Thoracic aorta (tissue), 2 donors: ENCODE measurements around the gene TSGA10IP. TPM values are rescaled to one million over a fixed set of nuclear protein-coding genes. Genes with fewer than 3 reads are reported as not detected.
A peak's percentile ranks its signal among the peaks of the same experiment; 100 is the strongest.

Source experiments
- ATAC-seq: fragments of 150-250 bp; one replicate; pipeline ENCODE4 v1.8.0; 2017; ENCODE audit warnings: low read depth; ENCODE audit not compliant: insufficient number of reproducible peaks, low FRiP score
- DNase-seq: peaks from one replicate; pipeline ENCODE4 v3.0.0-alpha.2; 2020; ENCODE audit warnings: low spot score
- H3K27ac ChIP-seq, 2 donors: fragments of 200-600 bp; sonication (generic); 1 replicate in 1 of 2; 2 replicates in 1 of 2; pipeline ENCODE4 v1.5.1; 2016; ENCODE audit warnings: mild to moderate bottlenecking in 2 of 2, moderate library complexity in 2 of 2
- H3K27me3 ChIP-seq: fragments of 200-600 bp; sonication (generic); replicated peaks from 2 replicates; pipeline ENCODE4 v1.6.0; 2016; ENCODE audit warnings: mild to moderate bottlenecking; ENCODE audit not compliant: insufficient read depth
- H3K36me3 ChIP-seq: fragments of 200-600 bp; sonication (generic); one replicate; pipeline ENCODE4 v1.5.1; 2016
- H3K4me1 ChIP-seq, 2 donors: fragments of 200-600 bp; sonication (generic); 1 replicate in 1 of 2; 2 replicates in 1 of 2; pipeline versions ENCODE4 v1.5.1 to v1.6.0; 2016; ENCODE audit warnings: low read depth in 2 of 2, mild to moderate bottlenecking in 1 of 2; ENCODE audit not compliant: control insufficient read depth in 1 of 2
- H3K4me3 ChIP-seq: fragments of 200-600 bp; sonication (generic); 2 replicates; pipeline ENCODE4 v1.5.1; 2016; ENCODE audit warnings: mild to moderate bottlenecking
- H3K9me3 ChIP-seq: fragments of 200-600 bp; sonication (generic); 2 replicates; pipeline ENCODE4 v1.5.1; 2016
- total RNA-seq, 2 donors: library from RNA; depleted of rRNA; stranded (reverse); fragments of >200 nt; gene quantifications; one replicate each; pipeline versions ENCODE4 v1.1.0 to v1.2.3, GENCODE V29; 2016
- TF ChIP-seq, protein P1 (sequence below): fragments of 200-600 bp; sonication (generic); IDR thresholded peaks from one replicate; pipeline ENCODE4 v1.5.1; 2019; ENCODE audit warnings: antibody characterized with exemption

TSGA10IP gene
- total RNA-seq, 2 donors from 2014 or later, result not detected

- Histone ChIP-seq H3K27me3 (no peaks in the 10 kb centered on the region), H3K9me3 (no peaks in the 10 kb centered on the region), H3K27ac (peak overlapping the region in 1 of 2 donors; percentile 14), H3K4me1 (peaks cover 0 to 11% of the 10 kb centered on the region in 2 donors), H3K4me3 (no peak overlapping the region), H3K36me3 (no peaks in the 10 kb centered on the region)
- TF ChIP-seq, protein P1, sequence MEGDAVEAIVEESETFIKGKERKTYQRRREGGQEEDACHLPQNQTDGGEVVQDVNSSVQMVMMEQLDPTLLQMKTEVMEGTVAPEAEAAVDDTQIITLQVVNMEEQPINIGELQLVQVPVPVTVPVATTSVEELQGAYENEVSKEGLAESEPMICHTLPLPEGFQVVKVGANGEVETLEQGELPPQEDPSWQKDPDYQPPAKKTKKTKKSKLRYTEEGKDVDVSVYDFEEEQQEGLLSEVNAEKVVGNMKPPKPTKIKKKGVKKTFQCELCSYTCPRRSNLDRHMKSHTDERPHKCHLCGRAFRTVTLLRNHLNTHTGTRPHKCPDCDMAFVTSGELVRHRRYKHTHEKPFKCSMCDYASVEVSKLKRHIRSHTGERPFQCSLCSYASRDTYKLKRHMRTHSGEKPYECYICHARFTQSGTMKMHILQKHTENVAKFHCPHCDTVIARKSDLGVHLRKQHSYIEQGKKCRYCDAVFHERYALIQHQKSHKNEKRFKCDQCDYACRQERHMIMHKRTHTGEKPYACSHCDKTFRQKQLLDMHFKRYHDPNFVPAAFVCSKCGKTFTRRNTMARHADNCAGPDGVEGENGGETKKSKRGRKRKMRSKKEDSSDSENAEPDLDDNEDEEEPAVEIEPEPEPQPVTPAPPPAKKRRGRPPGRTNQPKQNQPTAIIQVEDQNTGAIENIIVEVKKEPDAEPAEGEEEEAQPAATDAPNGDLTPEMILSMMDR, result peak; percentile 87
- DNase-seq, result peak; percentile 83
- peak; percentile 94 for ATAC-seq
These were observed 43.7 kb downstream of the TSGA10IP start for GRCh38 chr11:65988791-65989592.

DNA sequence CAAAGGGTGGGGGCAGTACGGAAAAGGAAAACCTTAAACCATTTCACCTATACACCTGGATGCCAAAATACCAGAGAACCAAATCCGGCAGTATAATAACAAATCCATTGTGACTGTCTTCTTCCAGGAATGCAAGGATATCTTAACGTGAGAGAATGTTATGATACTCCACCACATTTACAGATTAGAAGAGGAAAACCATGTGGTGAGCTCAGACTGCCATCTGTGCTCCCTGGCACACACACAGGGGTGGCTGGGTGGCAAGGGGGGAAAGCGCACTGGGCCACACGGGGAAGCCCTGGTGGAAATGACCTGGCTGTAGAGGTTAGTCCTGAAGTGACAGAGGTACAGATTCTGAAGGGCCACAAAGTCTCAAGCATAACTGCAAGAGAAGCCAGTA is 46.8 kb downstream of the TSGA10IP start:
- ATAC-seq, result no peak
- no peak for DNase-seq
- Histone ChIP-seq H3K36me3 (peaks cover 11% of the 10 kb centered on the region), H3K4me3 (no peak overlapping the region), H3K27ac (no peak overlapping the region), H3K9me3 (no peaks in the 10 kb centered on the region), H3K27me3 (no peaks in the 10 kb centered on the region), H3K4me1 (no peaks in the 10 kb centered on the region)
- TF ChIP-seq, protein P1, result no peak

DNA sequence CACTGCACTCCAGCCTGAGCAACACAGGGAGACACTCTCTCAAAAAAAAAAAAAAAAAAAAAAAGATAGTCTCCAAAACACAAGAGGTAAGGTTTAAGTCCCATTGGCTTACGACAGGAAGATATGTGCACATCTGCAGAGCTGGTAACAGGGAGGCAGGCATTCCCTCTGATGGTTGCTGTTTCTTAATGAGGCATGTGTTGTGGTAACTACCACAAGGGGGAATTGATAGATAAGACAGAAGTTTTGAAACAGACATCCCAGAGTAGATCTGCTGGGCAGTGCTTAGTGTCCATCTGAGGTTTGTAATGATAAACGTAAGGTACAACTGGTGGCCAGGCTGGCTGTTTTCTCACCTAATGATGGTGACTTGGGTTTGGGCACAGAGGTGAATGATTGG is 52.0 kb downstream of the TSGA10IP start:
- Histone ChIP-seq H3K4me3 (no peak overlapping the region), H3K9me3 (no peaks in the 10 kb centered on the region), H3K27me3 (no peaks in the 10 kb centered on the region), H3K36me3 (peaks cover 43% of the 10 kb centered on the region), H3K4me1 (peaks cover 9 to 19% of the 10 kb centered on the region in 2 donors), H3K27ac (no peak overlapping the region)
- TF ChIP-seq, protein P1, result no peak
- ATAC-seq, result no peak
- no peak for DNase-seq

DNA sequence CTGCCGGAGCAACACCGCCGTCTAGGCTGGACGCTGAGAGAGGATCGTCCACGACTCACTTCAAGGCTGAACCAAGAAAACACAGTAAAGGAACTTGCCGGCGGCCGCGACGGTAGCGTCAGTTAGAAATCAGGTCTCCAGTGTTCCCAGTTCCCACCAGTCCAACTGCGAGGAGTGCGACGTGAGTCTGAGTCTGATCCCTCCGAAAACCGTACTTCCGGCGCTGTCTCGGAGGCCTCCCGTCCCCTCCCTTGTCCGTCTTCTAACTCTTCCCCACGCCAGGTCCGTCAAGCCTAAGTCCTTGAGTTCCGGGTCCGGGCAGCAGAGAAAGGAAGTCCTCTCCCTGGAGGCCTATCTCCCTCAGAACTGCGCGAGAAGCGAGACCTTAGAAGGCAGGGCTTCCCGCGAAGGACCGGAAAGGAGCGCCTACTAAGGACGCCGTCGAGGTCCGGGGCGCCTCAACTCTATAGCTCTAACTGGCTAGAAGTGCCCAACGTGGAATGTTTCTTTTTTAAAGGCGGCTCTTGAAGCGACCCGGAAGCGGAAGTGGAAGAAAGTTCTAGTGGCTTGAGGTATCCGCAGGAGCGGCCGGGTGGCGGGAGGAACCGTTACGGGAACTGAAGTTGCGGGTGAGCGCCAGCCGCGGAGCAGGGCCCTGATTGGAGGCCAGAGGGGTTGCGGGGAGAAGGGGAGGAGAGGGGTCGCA is 56.8 kb downstream of the TSGA10IP start, which contains the start of the genes BANF1 and EIF1AD:
Gene BANF1 (plus strand): TSS at position 562 of the 706 bp plus-strand sequence. CDS start 748 bp downstream, outside the sequence.
Gene EIF1AD (minus strand): TSS at position 216 of the 706 bp plus-strand sequence. CDS start 1,768 bp downstream, outside the sequence.
- TF ChIP-seq, protein P1, result no peak
- ATAC-seq (peak; percentile 77), DNase-seq (peak; percentile 71)
- H3K4me1 ChIP-seq, result peaks cover 15 to 27% of the 10 kb centered on the region in 2 donors
- H3K27ac ChIP-seq, result peak within 1 kb of the TSS; percentile 95 to 99
- no peaks in the 10 kb centered on the region for H3K9me3 ChIP-seq
- H3K36me3 ChIP-seq, result peaks cover 32% of the 10 kb centered on the region
- H3K4me3 ChIP-seq, result peak within 1 kb of the TSS; percentile 85
- no peaks in the 10 kb centered on the region for H3K27me3 ChIP-seq

GRCh38 chr11:66002648-66003225 is 57.5 kb downstream of the TSGA10IP start:
- peak overlapping the region; percentile 85 for H3K4me3 ChIP-seq
- H3K9me3 ChIP-seq, result no peaks in the 10 kb centered on the region
- H3K4me1 ChIP-seq, result peaks cover 15 to 27% of the 10 kb centered on the region in 2 donors
- H3K27me3 ChIP-seq, result no peaks in the 10 kb centered on the region
- peak overlapping the region; percentile 95 to 99 for H3K27ac ChIP-seq
- peaks cover 26% of the 10 kb centered on the region for H3K36me3 ChIP-seq
- TF ChIP-seq, protein P1, result peak; percentile 17
- ATAC-seq (peak; percentile 19), DNase-seq (no peak)
